ENCODE measurements around the gene NPIPB9. TPM values are rescaled to one million over a fixed set of nuclear protein-coding genes. Genes with fewer than 3 reads are reported as not detected.
"Not testable (repeated sequence)": the region's sequence is repeated elsewhere in the genome, so short reads cannot be mapped to it uniquely, and the experiment has no call there.

The NPIPB9 gene
- 15.5 TPM for total RNA-seq

DNA sequence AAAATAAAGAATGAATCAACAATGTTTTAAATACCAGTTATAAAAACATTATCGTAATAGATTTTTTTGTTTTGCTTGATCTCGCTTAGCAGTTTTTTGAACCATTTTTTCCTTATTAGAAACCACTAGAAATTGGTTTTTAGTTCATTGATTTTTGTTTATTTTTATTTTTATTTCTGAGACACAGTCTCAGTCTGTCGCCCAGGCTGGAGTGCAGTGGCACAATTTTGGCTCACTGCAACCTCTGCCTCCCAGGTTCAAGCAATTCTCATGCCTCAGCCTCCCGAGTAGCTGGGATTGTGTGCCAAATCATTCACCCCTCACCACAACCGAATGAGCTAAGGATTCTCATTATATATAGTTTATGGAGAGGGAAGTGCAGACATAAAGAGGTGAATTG lies at the start of gene NPIPB9:
Gene NPIPB9 (plus strand): TSS at position 301 of the 400 bp plus-strand sequence.
- not testable (repeated sequence) for H3K9me3 ChIP-seq (ENCODE audit: low read depth, low read length); H3K4me3 ChIP-seq (ENCODE audit: low read length); H3K4me1 ChIP-seq (ENCODE audit: insufficient read depth, low read length); H3K27me3 ChIP-seq (ENCODE audit: insufficient read depth, low read length)

- not testable (repeated sequence) for H3K9me3 ChIP-seq (ENCODE audit: low read depth, low read length); H3K4me3 ChIP-seq (ENCODE audit: low read length); H3K27me3 ChIP-seq (ENCODE audit: insufficient read depth, low read length); H3K4me1 ChIP-seq (ENCODE audit: insufficient read depth, low read length)
Observed at GRCh38 chr16:28704246-28704645, 47.3 kb upstream of the NPIPB9 start.

DNA sequence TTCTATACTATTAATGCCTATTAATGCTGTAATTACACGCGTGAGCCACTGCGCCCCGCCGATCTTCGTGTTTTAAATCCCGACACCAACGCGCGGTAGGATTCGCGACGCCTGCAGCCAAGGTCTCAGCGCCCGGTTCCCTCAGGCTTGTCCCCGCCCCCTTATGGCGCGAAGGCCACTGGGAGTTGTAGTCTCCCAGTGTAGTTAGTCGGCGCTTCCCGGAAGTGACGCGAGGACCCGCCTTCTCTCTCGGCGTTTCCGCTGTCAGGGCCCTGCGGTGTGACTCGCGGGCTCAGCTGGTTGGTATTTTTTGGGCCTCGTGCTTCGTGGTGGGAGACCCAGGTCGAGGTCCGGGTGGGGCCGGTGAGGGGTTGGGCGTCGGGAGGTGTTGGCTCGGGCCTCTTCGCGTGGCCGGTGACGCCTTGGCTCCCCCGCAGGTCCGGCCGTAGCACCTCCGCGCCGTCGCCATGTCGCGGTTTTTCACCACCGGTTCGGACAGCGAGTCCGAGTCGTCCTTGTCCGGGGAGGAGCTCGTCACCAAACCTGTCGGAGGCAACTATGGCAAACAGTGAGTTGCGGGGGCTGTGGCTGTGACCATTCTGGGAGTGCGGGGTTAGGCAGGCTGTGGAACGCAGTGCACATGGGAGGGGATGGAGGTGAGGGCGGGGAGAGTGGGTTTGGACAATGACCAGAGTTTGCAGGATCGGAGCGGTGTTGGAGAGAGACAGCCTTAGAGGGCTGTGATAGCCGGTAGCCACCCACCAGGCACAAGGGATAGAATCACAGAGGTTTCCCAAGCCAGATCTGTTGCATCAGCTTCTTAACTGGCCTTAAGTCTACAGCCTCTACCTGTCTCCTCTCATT lies 40.1 kb upstream of the NPIPB9 start, which contains the start of gene EIF3C:
Gene EIF3C (plus strand): TSS at position 245 of the 864 bp plus-strand sequence. CDS start 223 bp downstream, at position 468.
- not testable (repeated sequence) for H3K4me3 ChIP-seq (ENCODE audit: low read length); H3K9me3 ChIP-seq (ENCODE audit: low read depth, low read length)

GRCh38 chr16:28722852-28723650 lies 28.5 kb upstream of the NPIPB9 start:
- not testable (repeated sequence) for H3K9me3 ChIP-seq (ENCODE audit: low read depth, low read length); H3K4me1 ChIP-seq (ENCODE audit: insufficient read depth, low read length); H3K27me3 ChIP-seq (ENCODE audit: insufficient read depth, low read length); H3K4me3 ChIP-seq (ENCODE audit: low read length)

More for the DNA sequence above, 40.1 kb upstream of the NPIPB9 start, which contains the start of gene EIF3C:
- not testable (repeated sequence) for H3K4me1 ChIP-seq (ENCODE audit: insufficient read depth, low read length); H3K27me3 ChIP-seq (ENCODE audit: insufficient read depth, low read length)

DNA sequence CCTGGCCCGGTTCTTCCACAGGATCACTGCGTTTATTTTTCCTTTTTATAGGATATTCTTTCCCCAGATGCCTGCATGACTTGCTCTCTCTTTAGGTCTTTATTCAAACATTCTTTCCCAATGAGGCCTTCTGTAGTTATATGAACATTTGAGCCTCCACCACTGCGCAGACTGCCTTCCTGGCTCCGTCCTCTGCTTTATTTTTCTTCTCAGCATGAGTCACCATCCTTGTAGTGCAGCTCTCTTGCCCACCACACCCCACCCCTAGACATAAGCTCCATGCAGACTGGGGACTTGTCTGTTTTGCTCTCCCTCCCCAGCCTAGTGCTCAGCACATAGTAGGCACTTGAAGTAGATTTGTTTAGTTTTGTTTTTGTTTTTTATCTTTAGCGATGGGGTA lies 20.3 kb upstream of the NPIPB9 start:
- not testable (repeated sequence) for H3K27me3 ChIP-seq (ENCODE audit: insufficient read depth, low read length); H3K4me3 ChIP-seq (ENCODE audit: low read length); H3K9me3 ChIP-seq (ENCODE audit: low read depth, low read length); H3K4me1 ChIP-seq (ENCODE audit: insufficient read depth, low read length)

- not testable (repeated sequence) for H3K4me1 ChIP-seq (ENCODE audit: insufficient read depth, low read length); H3K4me3 ChIP-seq (ENCODE audit: low read length); H3K27me3 ChIP-seq (ENCODE audit: insufficient read depth, low read length); H3K9me3 ChIP-seq (ENCODE audit: low read depth, low read length)
Observed at GRCh38 chr16:28732455-28733124, 19.0 kb upstream of the NPIPB9 start.

DNA sequence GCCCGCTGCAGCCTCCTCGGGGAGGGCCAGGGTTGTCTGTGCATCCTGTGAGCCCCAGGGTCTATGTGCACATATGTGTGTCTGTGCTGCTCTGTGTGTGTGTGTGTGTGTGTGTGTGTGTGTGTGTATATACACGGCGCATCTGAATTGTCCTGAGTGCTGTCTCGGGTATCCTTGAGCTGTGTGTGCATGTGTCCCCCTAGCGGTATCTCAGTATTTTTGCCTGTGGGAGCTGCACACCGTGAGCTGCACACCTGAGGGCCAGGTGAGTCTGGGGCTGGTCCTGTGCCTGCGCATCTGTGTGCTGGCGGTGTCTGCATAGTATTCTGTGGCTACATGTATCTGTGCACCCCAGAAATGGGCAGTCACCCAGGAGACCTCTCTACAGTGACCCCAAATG lies 11.8 kb upstream of the NPIPB9 start:
- not testable (repeated sequence) for H3K4me3 ChIP-seq (ENCODE audit: low read length); H3K4me1 ChIP-seq (ENCODE audit: insufficient read depth, low read length); H3K9me3 ChIP-seq (ENCODE audit: low read depth, low read length); H3K27me3 ChIP-seq (ENCODE audit: insufficient read depth, low read length)

DNA sequence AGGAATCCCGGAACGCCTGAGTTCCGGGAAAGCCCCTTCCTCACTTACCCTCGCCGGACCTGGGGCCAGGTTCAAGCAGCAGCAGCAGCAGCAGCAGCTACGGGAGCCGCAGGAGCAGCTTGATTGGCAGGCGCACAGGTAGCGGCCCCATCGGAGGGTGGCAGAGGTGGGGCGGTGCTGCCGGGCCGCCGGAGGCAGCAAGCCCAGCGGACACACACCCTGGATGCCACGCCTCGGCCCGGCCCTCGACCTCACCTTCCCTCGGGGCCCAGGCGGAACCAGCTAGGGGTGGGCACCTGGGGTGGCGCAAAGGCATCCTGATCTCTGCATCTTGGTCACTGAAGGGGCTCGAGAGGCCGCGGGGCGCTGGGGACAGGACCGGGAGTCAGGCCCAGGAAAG lies 11.0 kb upstream of the NPIPB9 start:
- not testable (repeated sequence) for H3K4me1 ChIP-seq (ENCODE audit: insufficient read depth, low read length); H3K27me3 ChIP-seq (ENCODE audit: insufficient read depth, low read length); H3K4me3 ChIP-seq (ENCODE audit: low read length); H3K9me3 ChIP-seq (ENCODE audit: low read depth, low read length)

GRCh38 chr16:28741295-28741694 lies 10.3 kb upstream of the NPIPB9 start:
- not testable (repeated sequence) for H3K27me3 ChIP-seq (ENCODE audit: insufficient read depth, low read length); H3K4me1 ChIP-seq (ENCODE audit: insufficient read depth, low read length); H3K9me3 ChIP-seq (ENCODE audit: low read depth, low read length); H3K4me3 ChIP-seq (ENCODE audit: low read length)

DNA sequence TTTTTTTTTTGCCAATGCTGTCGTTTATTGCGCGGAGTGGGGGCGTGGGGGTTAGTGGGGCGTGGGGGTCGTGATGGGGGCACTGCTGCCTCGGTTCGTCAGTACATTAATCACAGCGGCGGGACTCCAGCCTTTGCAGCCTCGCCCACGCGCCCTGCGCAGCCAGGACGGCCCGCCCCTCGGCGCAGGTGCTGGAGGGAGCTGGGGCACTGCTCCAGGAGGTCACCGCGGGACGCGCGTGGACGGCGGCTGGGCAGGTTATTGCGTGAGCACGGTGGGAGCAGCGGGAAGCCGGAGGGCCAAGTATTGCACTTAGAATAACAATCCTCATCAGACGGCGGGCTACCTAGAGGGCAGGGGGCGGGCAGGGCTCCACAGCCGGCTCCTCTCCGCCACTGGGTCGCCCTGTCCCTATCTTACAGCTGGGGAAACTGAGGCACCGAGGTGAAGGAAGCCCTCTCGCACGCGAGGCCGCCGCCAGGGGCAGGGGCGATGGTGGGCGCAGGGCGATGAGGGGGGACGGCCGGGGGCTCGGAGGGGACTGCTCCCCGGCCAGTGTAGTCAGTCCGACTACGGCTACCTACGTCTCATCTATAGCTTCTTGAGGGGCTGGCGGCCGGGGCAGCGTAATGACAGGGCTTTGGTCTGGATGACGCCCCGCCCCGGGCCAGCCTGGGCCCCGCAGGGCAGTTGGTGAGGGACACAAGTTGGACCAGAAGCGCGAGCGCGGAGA lies 4.8 kb upstream of the NPIPB9 start:
- H3K4me1 ChIP-seq (ENCODE audit: insufficient read depth, low read length); H3K9me3 ChIP-seq (ENCODE audit: low read depth, low read length); H3K4me3 ChIP-seq (ENCODE audit: low read length); H3K27me3 ChIP-seq (ENCODE audit: insufficient read depth, low read length): not testable (repeated sequence)

DNA sequence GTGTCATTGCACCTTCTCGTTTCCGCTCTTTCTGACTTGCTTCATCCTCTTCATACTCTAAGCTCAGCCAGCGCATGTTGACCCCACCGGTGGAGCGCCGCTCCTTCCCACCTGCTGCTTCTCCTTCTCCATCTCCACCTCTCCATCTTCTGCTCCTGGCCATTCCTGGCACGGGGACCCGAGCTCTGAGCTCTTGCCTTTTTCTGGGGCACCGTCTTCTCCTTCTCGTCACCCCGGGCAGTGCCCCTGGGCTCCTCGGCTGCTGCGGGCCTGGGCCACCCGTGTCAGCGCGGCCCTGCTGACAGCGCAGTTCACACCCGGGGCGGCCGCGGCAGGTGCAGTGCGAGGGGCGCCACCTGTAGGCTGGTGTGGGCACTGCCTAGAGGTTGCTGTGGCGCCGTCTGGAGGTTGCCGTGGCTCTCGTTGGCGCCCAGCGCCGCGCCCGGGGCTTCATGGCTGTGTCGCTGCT lies 1.6 kb upstream of the NPIPB9 start:
- H3K9me3 ChIP-seq (ENCODE audit: low read depth, low read length); H3K4me1 ChIP-seq (ENCODE audit: insufficient read depth, low read length); H3K27me3 ChIP-seq (ENCODE audit: insufficient read depth, low read length); H3K4me3 ChIP-seq (ENCODE audit: low read length): not testable (repeated sequence)

DNA sequence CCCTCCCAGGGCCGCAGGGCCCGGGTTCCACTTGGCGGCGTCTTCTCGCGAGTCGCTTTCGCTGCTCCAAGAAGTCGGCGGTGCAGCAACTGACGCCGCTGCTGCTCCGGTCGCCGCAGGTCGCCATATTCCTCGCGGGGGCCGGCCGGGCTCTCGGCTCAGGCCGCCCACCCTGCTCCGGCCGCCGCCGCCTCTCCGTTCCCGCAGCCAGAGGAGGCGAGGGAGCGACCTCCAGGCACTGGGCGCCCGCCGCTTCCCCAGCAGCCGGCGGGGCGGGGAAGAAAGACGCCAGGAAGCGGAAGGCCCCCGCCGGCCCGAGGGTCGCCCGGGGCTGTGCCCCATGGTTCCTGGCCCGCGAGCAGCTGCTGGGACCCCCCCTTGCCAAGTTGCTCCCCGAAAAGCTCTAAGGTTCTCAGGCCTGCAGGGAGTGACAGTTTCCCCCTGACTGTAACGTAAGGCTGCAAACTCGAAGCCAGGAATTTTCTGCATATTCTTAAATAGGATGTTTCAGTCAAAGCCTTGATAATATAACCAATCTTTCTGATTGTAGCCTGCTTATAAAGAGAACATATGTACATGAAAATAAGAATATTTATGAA lies 1.0 kb upstream of the NPIPB9 start:
- not testable (repeated sequence) for H3K9me3 ChIP-seq (ENCODE audit: low read depth, low read length); H3K4me1 ChIP-seq (ENCODE audit: insufficient read depth, low read length); H3K4me3 ChIP-seq (ENCODE audit: low read length); H3K27me3 ChIP-seq (ENCODE audit: insufficient read depth, low read length)

DNA sequence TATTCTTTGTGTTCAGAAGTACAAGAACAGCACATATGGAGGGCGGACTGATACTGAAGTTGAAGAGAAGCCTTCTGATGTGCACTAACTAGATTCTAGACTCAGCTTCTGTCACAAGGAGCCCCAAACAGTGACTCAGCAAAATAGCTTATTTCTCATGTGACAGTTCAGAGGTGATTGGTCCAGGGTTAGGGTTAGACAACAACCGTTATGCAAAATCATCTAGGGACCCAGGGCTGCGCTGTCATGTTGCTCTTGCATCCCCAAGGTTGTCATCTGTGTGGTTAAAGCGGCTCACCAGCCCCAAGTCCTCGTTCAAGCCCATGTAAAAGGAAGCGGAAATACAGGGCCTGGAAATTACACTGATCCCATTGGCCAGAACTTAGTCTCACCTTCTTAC lies 30.1 kb downstream of the NPIPB9 start:
- H3K9me3 ChIP-seq (ENCODE audit: low read depth, low read length); H3K27me3 ChIP-seq (ENCODE audit: insufficient read depth, low read length); H3K4me1 ChIP-seq (ENCODE audit: insufficient read depth, low read length); H3K4me3 ChIP-seq (ENCODE audit: low read length): not testable (repeated sequence)

GRCh38 chr16:28782357-28782756 lies 30.8 kb downstream of the NPIPB9 start:
- not testable (repeated sequence) for H3K4me1 ChIP-seq (ENCODE audit: insufficient read depth, low read length); H3K9me3 ChIP-seq (ENCODE audit: low read depth, low read length); H3K27me3 ChIP-seq (ENCODE audit: insufficient read depth, low read length); H3K4me3 ChIP-seq (ENCODE audit: low read length)

Measured in mononuclear cell (primary cell).